HG03066 (cell line): ENCODE results near the gene LYRM4.
"Not testable (repeated sequence)": the region's sequence is repeated elsewhere in the genome, so short reads cannot be mapped to it uniquely, and the experiment has no call there.

Experiments used
- ATAC-seq: cut with Tn5 transposase; IDR thresholded peaks from one replicate; pipeline ENCODE4 v1.9.1; 2021; ENCODE audit warnings: low read depth; ENCODE audit not compliant: unreplicated experiment

LYRM4 gene

GRCh38 chr6:5125152-5126006 is 135.4 kb downstream of the LYRM4 start:
- no peak for ATAC-seq

GRCh38 chr6:5124526-5124925 is 136.2 kb downstream of the LYRM4 start:
- ATAC-seq, result no peak

GRCh38 chr6:5123296-5124143 is 137.2 kb downstream of the LYRM4 start:
- no peak for ATAC-seq

GRCh38 chr6:5122504-5123112 is 138.1 kb downstream of the LYRM4 start:
- no peak for ATAC-seq

DNA sequence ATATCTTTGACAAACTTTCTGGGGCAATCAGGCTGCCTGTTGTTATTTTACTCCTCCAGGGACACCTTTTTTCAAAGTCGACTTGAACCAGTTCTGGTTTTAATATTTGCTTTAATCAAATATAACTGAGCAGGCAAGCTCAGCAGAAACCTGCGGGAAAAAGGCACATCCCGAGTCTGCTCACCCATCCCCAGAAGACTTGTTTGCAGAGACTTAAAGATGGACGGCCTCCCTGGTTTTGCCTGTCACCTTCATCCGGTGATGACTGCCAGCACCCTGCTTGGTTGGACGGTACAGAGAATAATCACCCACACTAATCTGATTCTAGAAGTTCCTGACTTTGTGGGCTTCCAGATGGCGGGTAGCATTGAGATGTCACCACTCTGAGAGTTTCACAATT is 138.8 kb downstream of the LYRM4 start:
- no peak for ATAC-seq

GRCh38 chr6:5121479-5121878 is 139.3 kb downstream of the LYRM4 start:
- ATAC-seq, result no peak

DNA sequence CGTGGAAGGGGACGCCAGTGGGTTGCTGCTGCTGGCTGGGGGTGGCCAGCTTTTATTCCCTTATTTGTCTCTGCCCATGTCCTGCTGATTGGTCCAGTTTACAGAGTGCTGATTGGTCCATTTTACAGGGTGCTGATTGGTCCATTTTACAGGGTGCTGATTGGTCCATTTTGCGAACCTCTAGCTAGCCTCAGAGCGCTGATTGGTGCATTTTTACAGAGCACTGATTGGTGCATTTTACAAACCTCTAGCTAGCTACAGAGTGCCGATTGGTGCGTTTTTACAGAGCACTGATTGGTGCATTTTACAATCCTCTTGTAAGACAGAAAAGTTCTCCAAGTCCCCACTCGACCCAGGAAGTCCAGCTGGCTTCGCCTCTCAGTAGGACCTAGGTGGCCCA is 140.2 kb downstream of the LYRM4 start:
- ATAC-seq, result not testable (repeated sequence)

- ATAC-seq, result no peak
These were observed 140.7 kb downstream of the LYRM4 start for GRCh38 chr6:5120011-5120410.

DNA sequence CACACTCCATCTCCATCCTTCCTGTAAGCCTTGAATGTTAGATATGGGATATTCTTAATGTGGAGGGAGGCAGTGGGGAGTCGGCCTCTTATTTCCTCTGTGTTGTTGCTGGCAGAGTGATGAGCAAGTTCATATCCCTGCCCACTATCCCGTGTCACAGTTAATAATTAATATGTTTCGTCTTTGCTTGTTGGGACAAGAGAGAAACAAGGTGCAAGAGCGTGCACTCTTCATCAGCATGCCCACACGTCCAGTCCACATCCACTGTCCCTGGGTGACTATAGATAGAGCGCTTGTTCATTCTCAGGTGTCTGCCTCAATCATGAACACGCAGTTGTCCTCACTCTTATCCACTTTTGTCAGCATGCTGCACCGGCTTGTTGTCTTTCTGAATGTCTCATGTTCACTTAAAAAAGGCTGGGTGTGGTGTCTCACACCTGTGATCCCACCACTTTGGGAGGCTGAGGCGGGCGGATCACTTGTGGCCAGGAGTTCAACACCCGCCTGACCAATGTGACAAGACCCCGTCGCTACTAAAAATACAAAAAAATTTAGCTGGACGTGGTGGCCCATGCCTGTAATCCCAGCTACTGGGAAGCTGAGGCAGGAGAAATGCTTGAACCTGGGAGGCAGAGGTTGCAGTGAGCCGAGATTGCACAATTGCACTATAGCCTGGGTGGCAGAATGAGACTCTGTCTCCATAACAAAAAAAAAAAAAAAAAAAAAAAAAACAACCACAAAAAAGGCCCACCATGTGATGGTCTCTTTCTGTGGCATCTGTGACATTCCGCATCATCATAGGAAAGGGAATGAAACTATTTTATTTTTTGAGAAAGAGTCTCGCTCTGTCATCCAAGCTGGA is 141.4 kb downstream of the LYRM4 start:
- no peak for ATAC-seq

DNA sequence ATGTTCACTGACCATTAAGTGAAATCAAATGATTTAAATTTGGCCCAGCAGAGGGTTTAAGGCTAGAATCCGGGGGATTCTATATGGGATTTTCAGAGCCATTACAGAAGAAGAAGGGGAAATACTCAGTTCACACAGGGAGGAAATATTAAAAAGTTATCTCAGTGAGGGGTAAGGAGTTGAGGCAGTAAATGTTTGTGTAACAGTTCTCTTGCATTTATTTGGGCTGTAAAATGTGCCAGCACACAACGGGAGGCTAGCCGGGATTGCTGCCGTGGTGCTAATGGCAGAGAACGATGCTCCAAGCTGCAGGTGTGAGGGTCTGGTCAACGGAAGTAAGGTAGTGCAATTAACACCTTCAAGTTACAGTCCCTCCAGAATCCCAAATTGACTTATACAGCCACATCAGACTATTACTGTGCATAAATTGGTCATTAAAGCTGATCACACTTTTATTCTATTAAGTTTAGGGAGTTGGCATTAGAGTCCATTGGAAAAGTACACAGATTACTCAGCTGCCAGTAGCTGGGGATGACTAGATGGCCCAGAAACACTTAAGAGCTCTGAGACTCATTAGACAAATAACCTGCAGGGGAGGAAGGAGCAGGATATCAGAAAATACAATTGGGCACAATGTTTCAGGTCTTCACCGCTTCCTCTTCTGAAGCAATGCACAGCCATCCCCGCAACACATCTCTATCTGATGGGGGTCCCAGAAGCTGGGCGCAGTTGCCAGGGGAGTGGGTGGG is 144.3 kb downstream of the LYRM4 start:
- ATAC-seq, result no peak

GRCh38 chr6:5115168-5115567 is 145.6 kb downstream of the LYRM4 start:
- no peak for ATAC-seq

GRCh38 chr6:5113096-5113495 is 147.7 kb downstream of the LYRM4 start:
- ATAC-seq, result no peak

- ATAC-seq, result no peak
These were observed 148.5 kb downstream of the LYRM4 start for GRCh38 chr6:5112066-5112799.

DNA sequence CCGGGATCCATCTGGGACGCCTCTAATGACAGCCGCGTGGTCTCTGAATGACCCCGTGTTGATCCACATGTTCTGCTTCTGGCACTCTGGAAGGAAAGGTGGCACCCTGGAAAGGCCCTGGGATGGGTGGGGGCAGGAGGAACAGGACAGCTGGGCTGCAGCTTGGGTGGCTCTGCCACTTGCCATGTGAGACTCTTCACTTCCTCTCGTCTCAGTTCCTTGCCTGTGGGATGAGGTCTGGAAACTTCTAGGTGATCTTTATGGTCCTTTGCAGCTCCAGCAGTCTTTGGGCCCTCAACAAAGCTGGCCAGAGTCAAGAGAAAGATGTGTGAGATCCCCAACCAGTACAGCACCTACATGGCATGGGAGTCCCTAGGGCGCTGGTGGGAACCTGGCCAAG is 149.1 kb downstream of the LYRM4 start:
- ATAC-seq, result no peak

DNA sequence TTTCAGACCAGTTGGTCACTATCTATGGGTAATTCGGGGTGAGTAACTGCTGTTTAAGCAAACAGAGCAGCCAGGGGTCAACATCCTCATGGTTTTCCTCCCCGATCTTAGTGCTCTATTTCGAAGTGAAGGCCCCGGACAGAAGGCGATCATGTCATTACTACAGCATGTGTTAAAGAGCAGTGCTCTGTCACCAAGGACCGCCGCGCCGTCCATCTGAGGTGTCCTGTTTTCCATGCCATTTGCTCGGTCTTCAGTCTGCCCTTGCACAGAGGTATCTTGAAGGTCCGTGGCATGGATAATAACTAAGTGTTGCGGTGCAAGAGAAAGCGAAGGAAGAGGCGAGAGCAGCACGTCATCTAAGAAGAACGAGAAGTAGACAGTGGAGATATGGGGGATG is 150.5 kb downstream of the LYRM4 start:
- no peak for ATAC-seq

- no peak for ATAC-seq
These were observed 151.3 kb downstream of the LYRM4 start for GRCh38 chr6:5109436-5109835.

DNA sequence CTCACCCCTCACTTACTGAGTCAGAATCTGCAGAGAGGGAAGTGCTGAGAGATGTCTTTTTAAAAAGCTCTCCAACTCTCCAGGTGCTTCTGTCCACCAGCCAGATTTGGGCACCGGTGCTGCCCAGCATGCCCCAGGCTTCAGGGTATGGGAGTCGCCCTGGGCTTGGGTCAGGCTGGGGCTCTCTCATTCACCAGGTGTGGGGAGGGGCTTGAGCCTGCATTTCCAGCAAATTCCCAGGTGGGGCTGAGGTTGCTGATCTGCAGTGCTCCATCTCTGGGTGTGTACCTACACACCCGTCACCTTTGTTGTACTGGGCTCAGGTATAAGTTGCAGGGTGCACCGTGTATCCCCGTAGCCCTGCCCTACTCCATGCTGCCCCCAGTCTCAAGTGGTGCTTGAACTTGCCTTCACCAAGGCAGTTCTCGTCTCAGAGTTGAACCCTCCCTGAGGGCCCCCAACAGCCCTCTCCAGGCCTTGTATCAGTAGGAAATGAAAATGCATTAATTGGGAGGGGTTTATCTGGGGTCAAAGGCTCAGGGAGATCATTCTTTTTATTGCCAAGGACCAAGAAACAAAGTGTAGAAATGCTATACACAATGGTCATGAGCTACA is 152.1 kb downstream of the LYRM4 start:
- no peak for ATAC-seq

GRCh38 chr6:5108068-5108467 is 152.7 kb downstream of the LYRM4 start:
- no peak for ATAC-seq

DNA sequence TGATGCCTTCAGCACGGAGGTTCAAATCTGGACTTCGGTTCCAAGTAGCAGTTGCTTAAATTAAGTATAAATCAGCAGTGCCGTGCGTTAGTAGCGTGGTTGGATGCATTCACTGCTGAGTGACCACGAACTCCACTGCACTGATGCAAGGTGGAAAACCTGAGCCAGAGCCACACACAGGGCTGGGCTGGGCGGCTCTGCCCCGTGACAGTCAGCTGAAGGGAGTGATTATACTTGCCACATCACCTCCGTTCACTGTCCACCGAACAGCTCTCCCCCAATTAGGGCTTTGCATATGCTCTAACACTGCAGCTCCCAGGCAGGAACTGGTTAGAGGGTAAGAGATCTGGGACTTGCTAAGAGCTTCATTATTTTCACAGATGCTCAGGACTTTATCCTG is 153.4 kb downstream of the LYRM4 start:
- no peak for ATAC-seq
